ENCODE results near the gene TRAF3. TPM values are rescaled to one million over a fixed set of nuclear protein-coding genes. Genes with fewer than 3 reads are reported as not detected.

Gene TRAF3
- total RNA-seq, 2 experiments from 2014 or later = 28.9 to 31.0 TPM

- H3K9me3 Mint-ChIP-seq (ENCODE audit: insufficient read depth) = no peaks in the 10 kb centered on the region
- no peak overlapping the region for H3K4me3 Mint-ChIP-seq
- H3K36me3 Mint-ChIP-seq (ENCODE audit: low read depth) = peaks cover 2% of the 10 kb centered on the region
- DNase-seq (no peak), ATAC-seq (no peak)
- CTCF ChIA-PET = interaction anchor here (1.2 kb wide), 1 partner anchor 43 kb away, joined by 3 read pairs; no protein-coding TSS in a partner anchor
- H3K4me1 Mint-ChIP-seq (ENCODE audit: low read depth) = no peaks in the 10 kb centered on the region
- peak overlapping the region; percentile 34 for H3K27ac Mint-ChIP-seq
- H3K27me3 Mint-ChIP-seq (ENCODE audit: low read depth) = no peaks in the 10 kb centered on the region
- POLR2A ChIA-PET = interaction anchor here (0.7 kb wide), 1 partner anchor 308 kb away, joined by 3 read pairs; no protein-coding TSS in a partner anchor
Measured at GRCh38 chr14:102737402-102738372, 39.6 kb upstream of the TRAF3 start.

GRCh38 chr14:102738373-102739189, 38.7 kb upstream of the TRAF3 start:
- H3K4me1 Mint-ChIP-seq (ENCODE audit: low read depth) = no peaks in the 10 kb centered on the region
- H3K9me3 Mint-ChIP-seq (ENCODE audit: insufficient read depth) = peaks cover 3% of the 10 kb centered on the region
- no peak overlapping the region for H3K4me3 Mint-ChIP-seq
- H3K27me3 Mint-ChIP-seq (ENCODE audit: low read depth) = no peaks in the 10 kb centered on the region
- ATAC-seq (no peak), DNase-seq (no peak)
- CTCF ChIA-PET = interaction anchor here (1.2 kb wide), 1 partner anchor 44 kb away, joined by 3 read pairs; no protein-coding TSS in a partner anchor
- H3K36me3 Mint-ChIP-seq (ENCODE audit: low read depth) = peaks cover 2% of the 10 kb centered on the region
- no peak overlapping the region for H3K27ac Mint-ChIP-seq
- POLR2A ChIA-PET = no interaction called here

GRCh38 chr14:102739190-102739469, 38.1 kb upstream of the TRAF3 start:
- H3K4me3 Mint-ChIP-seq = no peak overlapping the region
- no peaks in the 10 kb centered on the region for H3K27me3 Mint-ChIP-seq (ENCODE audit: low read depth)
- H3K27ac Mint-ChIP-seq = no peak overlapping the region
- ChIA-PET POLR2A (no interaction called here), CTCF (no interaction called here)
- peaks cover 2% of the 10 kb centered on the region for H3K36me3 Mint-ChIP-seq (ENCODE audit: low read depth)
- no peak for ATAC-seq
- no peaks in the 10 kb centered on the region for H3K4me1 Mint-ChIP-seq (ENCODE audit: low read depth)
- peaks cover 3% of the 10 kb centered on the region for H3K9me3 Mint-ChIP-seq (ENCODE audit: insufficient read depth)
- DNase-seq = no peak

GRCh38 chr14:102746634-102747438, 30.4 kb upstream of the TRAF3 start:
- Mint-ChIP-seq H3K36me3 (ENCODE audit: low read depth) (no peaks in the 10 kb centered on the region), H3K9me3 (ENCODE audit: insufficient read depth) (peaks cover 3% of the 10 kb centered on the region), H3K27ac (no peak overlapping the region), H3K4me3 (no peak overlapping the region), H3K4me1 (ENCODE audit: low read depth) (no peaks in the 10 kb centered on the region), H3K27me3 (ENCODE audit: low read depth) (no peaks in the 10 kb centered on the region)
- DNase-seq = no peak
- ChIA-PET POLR2A (no interaction called here), CTCF (no interaction called here)
- ATAC-seq = no peak

- Mint-ChIP-seq H3K27ac (no peak overlapping the region), H3K4me1 (ENCODE audit: low read depth) (no peaks in the 10 kb centered on the region), H3K36me3 (ENCODE audit: low read depth) (no peaks in the 10 kb centered on the region), H3K9me3 (ENCODE audit: insufficient read depth) (no peaks in the 10 kb centered on the region), H3K4me3 (no peak overlapping the region), H3K27me3 (ENCODE audit: low read depth) (no peaks in the 10 kb centered on the region)
- DNase-seq = no peak
- CTCF ChIA-PET = no interaction called here
- no peak for ATAC-seq
- POLR2A ChIA-PET = no interaction called here
Measured at GRCh38 chr14:102748806-102749205, 28.4 kb upstream of the TRAF3 start.

GRCh38 chr14:102749393-102750305, 27.6 kb upstream of the TRAF3 start:
- H3K9me3 Mint-ChIP-seq (ENCODE audit: insufficient read depth) = no peaks in the 10 kb centered on the region
- CTCF ChIA-PET = no interaction called here

GRCh38 chr14:102750376-102750775, 26.9 kb upstream of the TRAF3 start:
- Mint-ChIP-seq H3K36me3 (ENCODE audit: low read depth) (no peaks in the 10 kb centered on the region), H3K27ac (no peak overlapping the region), H3K4me1 (ENCODE audit: low read depth) (no peaks in the 10 kb centered on the region), H3K4me3 (no peak overlapping the region), H3K9me3 (ENCODE audit: insufficient read depth) (no peaks in the 10 kb centered on the region), H3K27me3 (ENCODE audit: low read depth) (no peaks in the 10 kb centered on the region)
- ChIA-PET POLR2A (no interaction called here), CTCF (no interaction called here)
- DNase-seq (no peak), ATAC-seq (no peak)

More at GRCh38 chr14:102749393-102750305, 27.6 kb upstream of the TRAF3 start:
- no peaks in the 10 kb centered on the region for H3K4me1 Mint-ChIP-seq (ENCODE audit: low read depth)
- no peaks in the 10 kb centered on the region for H3K27me3 Mint-ChIP-seq (ENCODE audit: low read depth)
- no peak overlapping the region for H3K4me3 Mint-ChIP-seq
- H3K36me3 Mint-ChIP-seq (ENCODE audit: low read depth) = no peaks in the 10 kb centered on the region
- H3K27ac Mint-ChIP-seq = no peak overlapping the region
- POLR2A ChIA-PET = no interaction called here
- no peak for DNase-seq
- ATAC-seq = no peak

- POLR2A ChIA-PET = no interaction called here
- no peak for ATAC-seq
Measured at GRCh38 chr14:102751088-102751487, 26.2 kb upstream of the TRAF3 start.

GRCh38 chr14:102752239-102752847, 24.9 kb upstream of the TRAF3 start:
- no peaks in the 10 kb centered on the region for H3K27me3 Mint-ChIP-seq (ENCODE audit: low read depth)
- no peaks in the 10 kb centered on the region for H3K36me3 Mint-ChIP-seq (ENCODE audit: low read depth)
- DNase-seq = no peak
- CTCF ChIA-PET = no interaction called here
- H3K9me3 Mint-ChIP-seq (ENCODE audit: insufficient read depth) = no peaks in the 10 kb centered on the region
- no peak for ATAC-seq
- no peaks in the 10 kb centered on the region for H3K4me1 Mint-ChIP-seq (ENCODE audit: low read depth)
- no peak overlapping the region for H3K4me3 Mint-ChIP-seq
- no peak overlapping the region for H3K27ac Mint-ChIP-seq
- POLR2A ChIA-PET = no interaction called here

More at GRCh38 chr14:102751088-102751487, 26.2 kb upstream of the TRAF3 start:
- DNase-seq = no peak
- H3K27ac Mint-ChIP-seq = no peak overlapping the region
- no peaks in the 10 kb centered on the region for H3K4me1 Mint-ChIP-seq (ENCODE audit: low read depth)
- no peak overlapping the region for H3K4me3 Mint-ChIP-seq
- H3K27me3 Mint-ChIP-seq (ENCODE audit: low read depth) = no peaks in the 10 kb centered on the region
- CTCF ChIA-PET = no interaction called here
- no peaks in the 10 kb centered on the region for H3K9me3 Mint-ChIP-seq (ENCODE audit: insufficient read depth)
- H3K36me3 Mint-ChIP-seq (ENCODE audit: low read depth) = no peaks in the 10 kb centered on the region

- Mint-ChIP-seq H3K4me3 (no peak overlapping the region), H3K27ac (no peak overlapping the region), H3K9me3 (ENCODE audit: insufficient read depth) (no peaks in the 10 kb centered on the region), H3K36me3 (ENCODE audit: low read depth) (no peaks in the 10 kb centered on the region), H3K4me1 (ENCODE audit: low read depth) (no peaks in the 10 kb centered on the region), H3K27me3 (ENCODE audit: low read depth) (no peaks in the 10 kb centered on the region)
- DNase-seq (no peak), ATAC-seq (no peak)
- CTCF ChIA-PET = no interaction called here
- POLR2A ChIA-PET = no interaction called here
Measured at GRCh38 chr14:102754370-102755262, 22.6 kb upstream of the TRAF3 start.

Data from activated CD8-positive, alpha-beta T cell treated with anti-CD3 and anti-CD28 coated beads, Interleukin-2, amount 10 ng/mL, durations not matched to agents 7 days and 5 days (primary cell).